GM12874 (cell line): ENCODE measurements around the gene PRAC2.

ENCODE experiments used
- TF ChIP-seq, protein P1 (sequence below): IDR thresholded peaks from 2 replicates; pipeline ENCODE4 v1.5.1; 2011; ENCODE audit warnings: low read depth, mild to moderate bottlenecking, control low read depth, low read length, moderate library complexity; ENCODE audit not compliant: insufficient read depth

The PRAC2 gene

DNA sequence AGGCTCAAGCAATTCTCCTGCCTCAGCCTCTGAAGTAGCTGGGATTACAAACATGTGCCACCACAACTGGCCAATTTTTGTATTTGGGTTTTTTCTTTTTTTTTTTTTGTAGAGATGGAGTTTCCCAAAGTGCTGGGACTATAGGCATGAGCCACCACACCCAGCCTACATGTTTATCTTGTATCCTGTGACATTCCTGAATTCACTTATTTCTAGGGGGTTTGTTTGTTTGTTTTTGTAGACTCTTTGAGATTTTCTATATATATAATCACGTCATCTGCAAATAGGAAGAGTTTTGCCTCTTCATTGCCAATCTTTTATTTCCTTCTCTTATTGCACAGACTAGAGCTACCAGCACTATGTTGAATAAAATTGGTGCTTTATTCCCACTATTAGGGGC lies 29.8 kb upstream of the PRAC2 start:
- TF ChIP-seq, protein P1, sequence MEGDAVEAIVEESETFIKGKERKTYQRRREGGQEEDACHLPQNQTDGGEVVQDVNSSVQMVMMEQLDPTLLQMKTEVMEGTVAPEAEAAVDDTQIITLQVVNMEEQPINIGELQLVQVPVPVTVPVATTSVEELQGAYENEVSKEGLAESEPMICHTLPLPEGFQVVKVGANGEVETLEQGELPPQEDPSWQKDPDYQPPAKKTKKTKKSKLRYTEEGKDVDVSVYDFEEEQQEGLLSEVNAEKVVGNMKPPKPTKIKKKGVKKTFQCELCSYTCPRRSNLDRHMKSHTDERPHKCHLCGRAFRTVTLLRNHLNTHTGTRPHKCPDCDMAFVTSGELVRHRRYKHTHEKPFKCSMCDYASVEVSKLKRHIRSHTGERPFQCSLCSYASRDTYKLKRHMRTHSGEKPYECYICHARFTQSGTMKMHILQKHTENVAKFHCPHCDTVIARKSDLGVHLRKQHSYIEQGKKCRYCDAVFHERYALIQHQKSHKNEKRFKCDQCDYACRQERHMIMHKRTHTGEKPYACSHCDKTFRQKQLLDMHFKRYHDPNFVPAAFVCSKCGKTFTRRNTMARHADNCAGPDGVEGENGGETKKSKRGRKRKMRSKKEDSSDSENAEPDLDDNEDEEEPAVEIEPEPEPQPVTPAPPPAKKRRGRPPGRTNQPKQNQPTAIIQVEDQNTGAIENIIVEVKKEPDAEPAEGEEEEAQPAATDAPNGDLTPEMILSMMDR: no peak

DNA sequence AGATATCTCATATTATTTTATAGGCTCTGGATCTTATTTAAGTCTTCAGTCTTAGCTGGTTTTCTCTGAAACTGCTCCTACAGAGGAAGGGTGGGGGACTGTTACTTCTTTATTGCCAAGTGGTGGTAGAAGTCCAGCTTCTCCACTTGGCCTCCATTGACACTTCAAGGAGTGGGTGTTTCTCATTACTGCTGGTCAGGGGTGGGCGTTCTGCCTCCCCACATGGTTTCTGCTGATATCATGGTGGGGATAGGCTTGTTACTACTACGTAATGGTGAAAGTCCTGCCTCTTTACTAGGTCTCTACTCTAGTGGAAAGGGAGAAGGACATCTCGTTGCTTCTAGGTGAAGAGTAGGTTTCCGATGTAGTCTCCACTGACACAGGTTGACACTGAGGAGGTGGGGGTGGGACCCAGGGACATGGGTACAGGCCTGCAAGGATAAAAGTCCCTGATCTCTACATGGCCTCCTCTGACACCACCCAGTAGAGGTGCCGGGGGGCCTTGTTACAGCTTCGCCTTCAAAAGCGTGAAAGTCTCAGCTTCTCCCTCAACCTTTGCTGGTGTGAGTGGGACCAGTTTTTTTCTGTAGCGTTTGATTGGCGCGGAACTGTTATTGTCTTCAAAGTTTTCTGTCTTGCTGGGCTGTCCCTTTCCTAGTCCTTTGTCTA lies 21.0 kb upstream of the PRAC2 start:
- TF ChIP-seq, protein P1: no peak

DNA sequence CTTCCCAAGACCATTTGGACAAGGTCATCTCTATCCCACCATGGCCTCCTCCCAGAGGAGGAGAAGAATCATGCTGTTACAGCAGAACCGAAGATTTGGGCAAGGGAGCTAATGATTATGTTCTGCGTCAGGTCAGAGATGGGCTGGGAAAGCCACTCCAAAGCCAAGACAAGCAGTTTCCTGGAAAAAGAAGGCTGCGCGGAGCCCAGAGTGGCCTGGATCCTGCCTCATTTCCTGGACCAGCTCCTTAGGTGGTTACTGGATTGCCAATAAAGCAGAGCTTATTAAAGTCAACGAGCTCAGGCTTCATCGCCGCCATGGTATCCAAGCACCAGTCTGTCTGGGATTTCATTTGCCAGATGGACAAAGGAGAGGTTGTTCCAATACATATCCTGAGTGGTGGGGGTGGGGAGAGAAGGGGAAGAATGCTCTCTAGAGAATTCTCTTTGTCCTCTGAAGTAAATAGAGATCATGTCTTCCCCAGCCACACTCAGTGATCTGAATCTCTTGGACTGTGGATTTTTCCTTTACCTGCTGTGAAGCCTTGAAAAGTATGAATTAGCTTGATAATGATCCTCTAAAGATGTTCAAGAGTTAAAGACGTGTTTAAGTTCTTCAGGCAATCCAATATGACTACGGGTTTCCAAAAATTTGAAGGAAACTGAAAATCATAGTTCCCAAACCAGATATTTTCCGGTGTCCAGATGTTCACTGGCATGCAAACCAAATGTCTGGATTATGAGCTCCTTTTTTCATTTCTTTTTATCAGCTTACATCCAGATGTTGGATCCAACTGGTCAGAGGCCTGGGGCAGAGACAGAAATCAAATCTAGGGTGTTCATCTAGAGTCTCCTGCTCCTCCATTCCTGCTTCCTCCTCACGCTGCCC lies 18.4 kb upstream of the PRAC2 start:
- TF ChIP-seq, protein P1: no peak

DNA sequence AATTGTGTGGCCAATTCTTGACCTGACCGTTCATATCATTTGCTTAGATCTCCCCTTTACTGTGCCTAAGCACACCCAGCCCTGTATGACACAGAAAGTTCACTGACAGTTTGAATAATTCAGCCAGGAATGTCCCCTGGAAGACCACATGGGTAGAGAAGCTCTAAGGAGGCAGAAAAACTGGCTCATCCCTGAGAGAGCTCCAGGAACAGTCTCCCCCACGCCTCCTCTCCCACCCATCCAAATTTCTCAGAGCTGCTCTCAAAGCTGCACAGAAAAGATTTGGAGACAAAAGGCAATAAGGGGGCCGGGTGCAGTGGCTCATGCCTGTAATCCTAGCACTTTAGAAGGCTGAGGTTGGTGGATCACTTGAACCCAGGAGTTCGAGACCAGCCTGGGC lies 11.9 kb upstream of the PRAC2 start:
- TF ChIP-seq, protein P1: no peak

DNA sequence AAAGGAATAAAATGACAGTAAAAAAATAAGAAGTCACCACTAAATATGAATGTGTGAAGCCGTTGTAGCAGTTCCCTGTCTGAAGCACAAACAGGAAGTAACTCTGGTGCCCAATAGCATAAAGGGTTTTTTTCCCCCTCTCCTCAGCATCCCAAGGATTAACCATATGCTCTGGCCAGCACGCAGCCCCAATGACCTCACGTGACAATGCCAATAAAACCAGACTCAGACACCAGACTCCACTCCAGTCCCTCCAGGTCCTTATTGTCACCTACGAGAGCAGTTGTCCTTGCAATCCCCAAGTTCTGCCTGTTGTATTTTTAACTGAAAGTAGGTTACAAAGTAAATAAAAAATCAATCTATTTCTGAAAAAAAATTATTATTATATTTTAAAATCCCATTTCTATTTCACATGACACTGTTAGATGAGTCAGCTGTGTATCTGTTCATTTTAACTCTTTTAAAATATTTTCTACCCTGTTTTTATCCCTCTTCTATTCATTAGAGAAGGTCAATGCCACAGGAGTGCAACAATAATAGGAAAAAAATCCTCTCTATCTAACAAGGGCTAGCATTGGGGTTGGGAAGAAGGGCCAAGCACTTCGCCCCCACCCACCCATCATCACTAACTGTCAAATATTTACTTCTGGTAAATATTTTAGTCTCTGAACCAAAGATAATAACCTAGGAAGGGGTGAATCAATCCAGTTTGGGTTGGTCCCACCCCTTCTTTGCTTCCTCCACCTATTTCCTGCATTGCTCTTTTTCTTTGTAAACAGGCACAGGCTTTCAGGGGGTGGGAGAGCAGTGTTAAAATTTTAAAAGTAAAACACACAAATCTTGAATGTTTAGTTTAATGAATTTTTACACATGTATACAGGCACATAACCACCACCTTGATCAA lies 7.2 kb upstream of the PRAC2 start:
- TF ChIP-seq, protein P1: no peak

DNA sequence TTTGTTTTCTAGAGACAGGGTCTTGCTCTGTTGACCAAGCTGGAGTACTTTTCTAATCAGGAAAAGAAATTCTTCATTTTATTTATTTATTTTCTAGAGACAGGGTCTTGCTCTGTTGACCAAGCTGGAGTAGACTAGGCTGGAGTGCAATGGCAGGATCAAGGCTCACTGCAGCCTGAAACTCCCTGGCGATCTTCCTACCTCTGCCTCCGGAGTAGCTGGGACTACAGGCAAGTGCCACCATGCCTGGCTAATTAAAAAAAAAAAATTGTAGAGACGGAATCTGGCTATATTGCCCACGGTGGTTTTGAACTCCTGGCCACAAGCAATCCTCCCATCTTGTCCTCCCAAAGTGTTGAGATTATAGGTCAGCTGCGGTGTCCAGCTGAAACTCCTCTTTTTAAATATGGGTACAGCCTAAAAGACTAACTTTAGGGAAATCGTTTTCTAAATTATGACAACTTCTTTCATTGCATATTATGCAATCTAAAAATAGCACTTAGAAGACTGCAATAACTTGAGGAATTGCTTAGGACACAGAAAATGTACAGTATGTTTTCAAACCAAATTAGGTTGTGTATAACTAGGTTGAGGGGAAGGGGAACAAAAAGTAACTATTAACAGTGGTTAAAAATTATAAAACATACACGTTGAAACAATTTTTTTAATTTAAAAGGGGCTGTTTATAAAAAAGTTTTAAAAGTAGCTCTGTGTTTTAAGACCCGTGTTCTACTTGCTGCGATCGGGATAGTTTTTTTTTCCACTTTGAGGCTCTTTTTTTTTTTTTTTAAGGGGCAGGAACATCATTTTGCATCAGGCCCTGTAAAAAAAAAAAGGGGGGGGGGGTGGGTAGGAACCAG lies 5.4 kb upstream of the PRAC2 start:
- TF ChIP-seq, protein P1: no peak
